MM.1S (cell line): ENCODE data around the gene CRADD.
"Not testable (repeated sequence)": the region's sequence is repeated elsewhere in the genome, so short reads cannot be mapped to it uniquely, and the experiment has no call there.

Experiments used
- CTCF ChIP-seq: fragments of 300-600 bp; sonication (generic); IDR thresholded peaks from 2 replicates; pipeline ENCODE4 v1.5.1; 2016; ENCODE audit warnings: antibody characterized with exemption, low read length, mixed read lengths
- EZH2 ChIP-seq: fragments of 300-600 bp; sonication (generic); optimal IDR thresholded peaks from 2 replicates; pipeline ENCODE3; 2017; ENCODE audit warnings: low read depth, mild to moderate bottlenecking, antibody characterized with exemption, low read length, mixed read lengths
- EZH2phosphoT487 ChIP-seq: fragments of 300-600 bp; sonication (generic); IDR thresholded peaks from 2 replicates; pipeline ENCODE4 v1.6.1; 2018; ENCODE audit warnings: antibody characterized with exemption, low read length

GRCh38 chr12:93871566-93871965, 194.4 kb downstream of the CRADD start:
- TF ChIP-seq EZH2phosphoT487, CTCF, EZH2: not testable (repeated sequence)
